Hepatocyte (in vitro differentiated cells): ENCODE measurements around the gene OR5K4. TPM values are rescaled to one million over a fixed set of nuclear protein-coding genes. Genes with fewer than 3 reads are reported as not detected.
"Not testable (repeated sequence)": the region's sequence is repeated elsewhere in the genome, so short reads cannot be mapped to it uniquely, and the experiment has no call there.

Experiments used
- DNase-seq: peaks from one replicate; pipeline ENCODE4 v3.0.0-alpha.2; 2016; ENCODE audit warnings: low spot score
- H2AFZ ChIP-seq: fragments of 200-600 bp; sonication (generic); 2 replicates; pipeline ENCODE4 v1.6.0; 2016; ENCODE audit warnings: antibody characterized with exemption, mild to moderate bottlenecking
- H3K27ac ChIP-seq: fragments of 200-600 bp; sonication (generic); 2 replicates; pipeline ENCODE4 v1.5.1; 2016; ENCODE audit warnings: mild to moderate bottlenecking
- H3K27me3 ChIP-seq: fragments of 200-600 bp; sonication (generic); 2 replicates; pipeline ENCODE4 v1.6.1; 2016
- H3K36me3 ChIP-seq: fragments of 200-600 bp; sonication (generic); replicated peaks from 2 replicates; pipeline ENCODE4 v1.5.1; 2016; ENCODE audit warnings: low read depth; ENCODE audit not compliant: insufficient read depth
- H3K4me1 ChIP-seq: fragments of 200-600 bp; sonication (generic); 2 replicates; pipeline ENCODE4 v1.5.1; 2016; ENCODE audit warnings: mild to moderate bottlenecking, moderate library complexity; ENCODE audit not compliant: insufficient read depth
- H3K4me2 ChIP-seq: fragments of 200-600 bp; sonication (generic); 2 replicates; pipeline ENCODE4 v1.6.0; 2016
- H3K4me3 ChIP-seq: fragments of 200-600 bp; sonication (generic); 2 replicates; pipeline ENCODE4 v1.5.1; 2016; ENCODE audit warnings: mild to moderate bottlenecking
- H3K79me2 ChIP-seq: fragments of 200-600 bp; sonication (generic); 2 replicates; pipeline ENCODE4 v1.6.0; 2017; ENCODE audit warnings: mild to moderate bottlenecking
- H3K9me2 ChIP-seq: fragments of 200-600 bp; sonication (generic); replicated peaks from 2 replicates; pipeline ENCODE4 v1.6.0; 2017; ENCODE audit warnings: mild to moderate bottlenecking; ENCODE audit not compliant: insufficient read depth
- H3K9me3 ChIP-seq: fragments of 200-600 bp; sonication (generic); 2 replicates; pipeline ENCODE4 v1.5.1; 2016; ENCODE audit warnings: low read depth, mild to moderate bottlenecking
- H4K20me1 ChIP-seq: fragments of 200-600 bp; sonication (generic); 2 replicates; pipeline ENCODE4 v1.6.0; 2016; ENCODE audit warnings: mild to moderate bottlenecking; ENCODE audit not compliant: insufficient read depth, poor library complexity, severe bottlenecking
- EZH2 ChIP-seq: fragments of 200-600 bp; sonication (generic); IDR thresholded peaks from 2 replicates; pipeline ENCODE4 v1.6.1; 2016; ENCODE audit warnings: antibody characterized with exemption, mild to moderate bottlenecking, borderline replicate concordance
- EZH2phosphoT487 ChIP-seq: fragments of 200-600 bp; sonication (generic); IDR thresholded peaks from one replicate; pipeline ENCODE4 v1.6.1; 2018; ENCODE audit warnings: antibody characterized with exemption, mild to moderate bottlenecking, low read depth, moderate library complexity; ENCODE audit not compliant: unreplicated experiment, severe bottlenecking
- WGBS: methylation state at CpG from one replicate; pipeline ENCODE4 v1.1.6; 2016; ENCODE audit warnings: low lambda C conversion rate; ENCODE audit errors: missing lambda C conversion rate; 5-methylcytosine and 5-hydroxymethylcytosine counted together
- polyA plus RNA-seq: library from polyadenylated mRNA; unstranded; fragments of >200 nt; fragmentation: Nextera tagmentation; extraction: Ambion mirVana; gene quantifications from 2 replicates; pipeline ENCODE4 v1.2.1, GENCODE V29; 2016
- total RNA-seq: library from RNA; depleted of rRNA; stranded (reverse); fragments of >200 nt; gene quantifications from 2 replicates; pipeline ENCODE4 v1.2.3, GENCODE V29; 2014
- TF ChIP-seq, protein P1 (sequence below): fragments of 200-600 bp; sonication (generic); IDR thresholded peaks from 2 replicates; pipeline ENCODE4 v1.5.1; 2016; ENCODE audit warnings: antibody characterized with exemption, mild to moderate bottlenecking; ENCODE audit not compliant: poor library complexity

The OR5K4 gene
- total and polyA plus RNA-seq, 2 experiments from 2014 or later, result not detected

DNA sequence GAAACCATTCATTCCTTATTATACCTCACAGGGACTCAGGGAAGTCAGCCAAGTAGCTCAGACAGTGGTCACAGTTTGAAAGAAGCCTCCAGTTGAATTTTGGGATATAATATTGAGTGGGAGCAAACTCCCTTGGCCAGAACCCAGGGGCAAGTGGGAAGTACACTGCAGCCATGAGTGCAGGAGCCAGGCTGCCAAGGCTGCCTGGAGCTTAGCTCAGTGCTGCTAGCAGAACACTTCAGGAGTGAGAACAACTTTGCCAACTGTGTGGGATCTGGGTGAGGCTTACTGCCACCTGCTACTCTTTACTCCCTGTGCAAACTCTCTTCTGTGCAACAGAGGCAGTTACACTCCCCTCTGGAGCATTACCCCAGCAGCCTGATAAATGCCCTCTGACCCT is 41.4 kb downstream of the OR5K4 start:
- Histone ChIP-seq H3K9me2 (no peaks in the 10 kb centered on the region), H3K4me1 (no peaks in the 10 kb centered on the region), H3K27me3 (no peaks in the 10 kb centered on the region), H3K4me3 (no peak overlapping the region), H4K20me1 (no peaks in the 10 kb centered on the region), H3K4me2 (no peak overlapping the region), H3K9me3 (no peaks in the 10 kb centered on the region), H3K36me3 (no peaks in the 10 kb centered on the region), H3K27ac (no peak overlapping the region), H2AFZ (no peak overlapping the region), H3K79me2 (no peaks in the 10 kb centered on the region)
- TF ChIP-seq EZH2 (no peak), EZH2phosphoT487 (no peak)
- TF ChIP-seq, protein P1, sequence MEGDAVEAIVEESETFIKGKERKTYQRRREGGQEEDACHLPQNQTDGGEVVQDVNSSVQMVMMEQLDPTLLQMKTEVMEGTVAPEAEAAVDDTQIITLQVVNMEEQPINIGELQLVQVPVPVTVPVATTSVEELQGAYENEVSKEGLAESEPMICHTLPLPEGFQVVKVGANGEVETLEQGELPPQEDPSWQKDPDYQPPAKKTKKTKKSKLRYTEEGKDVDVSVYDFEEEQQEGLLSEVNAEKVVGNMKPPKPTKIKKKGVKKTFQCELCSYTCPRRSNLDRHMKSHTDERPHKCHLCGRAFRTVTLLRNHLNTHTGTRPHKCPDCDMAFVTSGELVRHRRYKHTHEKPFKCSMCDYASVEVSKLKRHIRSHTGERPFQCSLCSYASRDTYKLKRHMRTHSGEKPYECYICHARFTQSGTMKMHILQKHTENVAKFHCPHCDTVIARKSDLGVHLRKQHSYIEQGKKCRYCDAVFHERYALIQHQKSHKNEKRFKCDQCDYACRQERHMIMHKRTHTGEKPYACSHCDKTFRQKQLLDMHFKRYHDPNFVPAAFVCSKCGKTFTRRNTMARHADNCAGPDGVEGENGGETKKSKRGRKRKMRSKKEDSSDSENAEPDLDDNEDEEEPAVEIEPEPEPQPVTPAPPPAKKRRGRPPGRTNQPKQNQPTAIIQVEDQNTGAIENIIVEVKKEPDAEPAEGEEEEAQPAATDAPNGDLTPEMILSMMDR, result no peak
- DNase-seq, result no peak

DNA sequence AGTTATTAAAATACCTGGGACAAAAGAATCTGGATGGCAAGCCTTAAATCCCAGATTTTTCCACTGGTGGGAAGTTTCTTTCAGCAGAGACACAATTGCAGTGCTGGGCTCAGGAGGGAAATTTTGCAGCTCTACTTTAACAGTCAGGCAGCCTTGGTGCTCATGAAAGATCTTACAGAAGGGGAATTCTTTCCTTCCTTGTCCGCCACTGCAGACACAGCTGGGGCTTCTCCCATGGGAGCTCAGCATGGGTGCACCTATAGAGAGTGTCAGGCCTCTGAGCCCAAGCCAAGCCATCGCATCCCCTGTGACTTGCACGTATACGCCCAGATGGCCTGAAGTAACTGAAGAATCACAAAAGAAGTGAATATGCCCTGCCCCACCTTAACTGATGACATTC is 42.8 kb downstream of the OR5K4 start:
- H3K27me3 ChIP-seq, H3K4me3 ChIP-seq, H3K36me3 ChIP-seq, DNase-seq, H3K4me1 ChIP-seq, H3K4me2 ChIP-seq, H3K79me2 ChIP-seq, H3K9me2 ChIP-seq, H4K20me1 ChIP-seq, H3K27ac ChIP-seq, H2AFZ ChIP-seq, H3K9me3 ChIP-seq: not testable (repeated sequence)
- WGBS, result 78% methylated on average over 4 of the region's 4 CpGs

DNA sequence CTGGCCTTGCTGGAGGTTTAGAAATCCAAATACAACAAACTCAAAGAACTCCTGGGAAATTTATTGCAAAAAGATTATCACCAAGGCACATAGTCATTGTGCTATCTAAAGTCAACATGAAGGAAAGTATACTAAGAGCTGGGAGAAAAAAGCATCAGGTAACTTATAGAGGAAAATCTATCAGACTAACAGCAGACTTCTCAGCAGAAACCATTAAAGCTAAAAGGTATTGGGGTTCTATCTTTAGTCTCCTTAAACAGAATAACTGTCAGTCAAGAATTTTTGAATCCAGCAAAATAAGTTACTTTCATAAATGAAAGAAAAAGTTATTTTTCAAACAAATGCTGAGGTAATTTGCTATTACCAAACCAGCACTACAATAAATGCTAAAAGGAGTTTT is 44.9 kb downstream of the OR5K4 start:
- H3K9me2 ChIP-seq, result no peaks in the 10 kb centered on the region
- H3K4me1 ChIP-seq, result no peaks in the 10 kb centered on the region
- DNase-seq, result no peak
- no peaks in the 10 kb centered on the region for H3K9me3 ChIP-seq
- no peak overlapping the region for H2AFZ ChIP-seq
- no peak overlapping the region for H3K27ac ChIP-seq
- H3K27me3 ChIP-seq, result no peaks in the 10 kb centered on the region
- TF ChIP-seq EZH2 (no peak), EZH2phosphoT487 (no peak)
- TF ChIP-seq, protein P1, result no peak
- H4K20me1 ChIP-seq, result no peaks in the 10 kb centered on the region
- H3K4me3 ChIP-seq, result no peak overlapping the region
- H3K79me2 ChIP-seq, result no peaks in the 10 kb centered on the region
- H3K36me3 ChIP-seq, result no peaks in the 10 kb centered on the region
- H3K4me2 ChIP-seq, result no peak overlapping the region

DNA sequence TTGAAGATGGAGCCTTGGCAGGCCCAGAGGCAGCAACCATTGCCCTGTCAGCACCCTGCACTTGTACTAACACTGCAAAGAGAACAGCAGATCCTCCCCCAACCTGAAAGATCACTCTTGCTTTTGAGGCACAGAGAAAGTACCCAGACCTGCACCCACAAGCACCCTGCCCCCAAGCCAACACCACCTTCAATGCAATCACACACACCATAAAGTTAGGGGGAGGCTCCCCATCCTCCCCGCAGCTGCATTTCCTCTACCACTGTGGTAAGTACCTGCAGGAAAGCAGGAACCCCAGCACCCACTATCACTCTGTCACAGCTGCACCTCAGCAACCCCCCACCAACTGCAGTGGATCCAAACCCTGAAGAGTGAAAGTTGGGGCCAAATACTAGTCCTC is 48.9 kb downstream of the OR5K4 start:
- Histone ChIP-seq H3K4me3 (no peak overlapping the region), H3K36me3 (no peaks in the 10 kb centered on the region), H3K4me2 (no peak overlapping the region), H3K9me2 (no peaks in the 10 kb centered on the region), H3K4me1 (no peaks in the 10 kb centered on the region), H3K27ac (no peak overlapping the region), H3K27me3 (no peaks in the 10 kb centered on the region), H2AFZ (no peak overlapping the region), H3K79me2 (no peaks in the 10 kb centered on the region), H4K20me1 (no peaks in the 10 kb centered on the region), H3K9me3 (no peaks in the 10 kb centered on the region)
- DNase-seq, result no peak
- 93% methylated on average over 1 of the region's 1 CpG for WGBS
- TF ChIP-seq, protein P1, result no peak
- TF ChIP-seq EZH2 (no peak), EZH2phosphoT487 (no peak)
